T-helper 2 cell (primary cell): ENCODE results near the gene AATK.
"Not testable (repeated sequence)": the region's sequence is repeated elsewhere in the genome, so short reads cannot be mapped to it uniquely, and the experiment has no call there.

Experiments
- DNase-seq, 5 experiments: peaks; one replicate each; pipeline versions ENCODE4 v3.0.0 to v3.0.0-alpha.2; 2012 to 2022

The AATK gene

DNA sequence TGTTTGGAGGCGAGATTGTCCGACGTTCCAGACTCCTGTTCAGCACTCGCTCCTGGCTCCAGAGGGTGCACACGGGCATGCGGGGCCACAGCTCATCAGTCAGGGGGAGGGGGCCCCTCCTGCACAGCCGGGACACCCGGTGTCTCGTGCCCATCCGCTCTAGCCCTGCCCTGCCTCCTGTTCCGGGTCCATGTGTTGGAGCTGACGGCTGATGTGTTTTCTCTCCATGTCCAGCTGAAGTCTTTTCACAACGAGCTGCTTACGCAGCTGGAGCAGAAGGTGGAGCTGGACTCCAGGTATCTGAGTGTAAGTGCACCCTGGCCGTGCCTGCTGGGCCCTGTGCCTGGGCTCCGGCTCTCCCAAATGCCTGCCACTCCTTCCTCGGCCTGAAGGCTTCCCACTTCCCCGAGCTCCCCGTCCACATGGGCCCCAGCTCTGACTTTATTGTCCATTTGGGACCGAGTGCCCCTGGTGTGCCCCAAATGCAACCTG lies 80.6 kb downstream of the AATK start:
- DNase-seq = no peak

DNA sequence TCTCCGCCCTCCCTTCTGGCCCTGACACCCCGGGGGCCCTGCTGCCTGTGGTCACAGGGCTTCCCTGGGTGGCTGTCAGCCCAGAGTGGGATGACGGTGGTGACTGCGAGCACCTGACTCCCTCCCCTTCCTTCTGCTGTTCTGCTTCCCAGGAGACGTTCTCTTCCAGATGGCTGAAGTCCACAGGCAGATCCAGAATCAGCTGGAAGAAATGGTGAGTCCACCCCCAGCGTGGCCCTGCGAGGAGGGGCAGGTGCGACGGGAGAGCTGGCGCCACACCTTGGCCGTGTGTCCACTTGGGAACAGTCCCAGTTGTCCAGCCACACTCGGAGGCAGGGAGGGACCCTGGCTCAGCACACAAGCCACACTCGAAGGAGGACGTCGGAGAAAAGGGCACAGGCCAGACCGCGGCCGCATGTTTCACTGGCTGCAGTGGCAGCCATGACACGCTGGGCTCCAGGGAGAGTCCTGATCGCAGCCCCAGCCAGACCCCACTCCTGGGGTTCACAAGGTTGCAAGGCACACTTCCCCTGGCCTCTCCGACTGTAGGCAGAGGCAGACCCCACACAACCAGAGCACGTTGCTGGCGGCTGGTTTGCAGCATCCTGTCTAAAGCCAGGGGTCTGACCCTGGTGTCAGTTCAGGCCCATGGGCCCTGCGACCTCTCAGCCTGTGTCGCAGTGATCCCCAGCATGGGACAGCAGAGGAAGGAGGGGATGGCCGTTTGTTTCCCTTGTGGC lies 81.2 kb downstream of the AATK start:
- no peak for DNase-seq

DNA sequence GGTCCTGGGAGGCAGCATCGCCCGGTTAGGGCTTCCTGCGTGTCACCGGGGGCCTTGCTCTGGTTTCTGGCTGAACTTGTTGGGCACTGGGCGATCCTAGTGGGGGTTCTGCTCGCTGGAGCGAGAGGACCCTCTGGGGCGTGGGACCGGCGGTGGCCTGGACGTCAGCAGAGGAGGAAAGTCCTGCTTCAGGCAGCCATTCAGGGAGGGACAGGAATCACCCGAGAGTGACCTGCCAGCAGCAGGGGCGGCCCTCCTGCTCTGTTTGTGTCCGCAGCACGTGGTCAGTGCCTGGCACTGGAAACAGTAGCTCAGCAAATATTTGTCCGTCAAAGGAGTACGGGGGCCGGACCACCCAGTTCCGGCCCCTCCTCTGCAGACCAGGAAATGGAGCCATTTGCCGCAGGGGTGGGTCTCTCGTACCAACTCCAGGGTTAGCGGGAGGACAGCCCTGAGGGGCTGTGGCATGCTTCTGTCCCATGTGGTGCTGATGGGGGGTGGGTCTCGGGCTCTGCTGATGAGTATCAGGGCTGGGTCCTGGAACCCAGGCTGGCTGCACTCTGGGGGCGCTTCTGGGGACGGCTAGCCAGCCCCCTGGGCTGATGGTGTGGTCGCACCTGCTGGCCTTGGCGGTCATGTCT lies 82.8 kb downstream of the AATK start:
- DNase-seq = no peak

DNA sequence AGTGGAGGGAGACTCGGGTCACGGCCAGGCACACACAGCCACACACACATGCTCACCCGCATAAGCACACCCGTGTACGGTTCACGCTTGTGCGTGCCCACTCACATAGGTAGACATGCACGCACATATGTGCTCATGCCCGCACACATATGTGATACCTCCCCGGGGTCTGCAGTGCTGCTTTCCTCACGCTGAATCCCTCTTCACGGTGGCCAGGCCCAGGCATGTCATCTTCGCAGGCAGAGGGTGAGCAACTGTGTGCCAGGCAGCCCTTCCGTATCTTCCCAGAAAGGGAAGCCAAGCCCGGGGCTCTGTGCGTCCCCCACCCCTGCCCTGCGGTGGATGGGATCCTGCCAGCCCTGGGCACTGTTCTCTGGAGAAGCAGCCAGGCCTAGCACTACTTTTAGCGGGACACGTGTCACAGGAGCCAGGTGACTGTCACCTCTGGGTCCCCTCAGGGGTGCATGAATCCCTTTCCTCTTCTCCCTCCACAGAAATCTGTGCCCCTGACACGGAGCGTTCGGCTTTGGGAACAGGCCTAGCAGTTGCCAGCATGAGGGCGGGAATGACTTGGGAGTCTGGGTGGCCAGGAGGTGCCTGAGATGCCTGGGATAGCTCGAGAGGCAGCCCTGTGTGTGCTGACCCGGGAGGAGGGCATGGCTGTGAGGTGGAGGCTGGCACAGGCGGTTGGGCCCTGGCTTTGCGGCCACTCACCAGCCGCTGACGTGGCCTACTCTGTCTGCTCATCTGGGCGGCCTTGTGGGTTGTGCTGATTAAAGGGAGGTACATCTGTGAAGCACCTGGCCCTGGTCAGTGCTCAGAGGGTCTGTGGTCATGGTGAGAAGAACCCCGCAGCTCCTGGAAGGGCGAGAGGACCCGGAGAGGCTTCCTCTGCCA lies 83.6 kb downstream of the AATK start:
- DNase-seq = no peak

DNA sequence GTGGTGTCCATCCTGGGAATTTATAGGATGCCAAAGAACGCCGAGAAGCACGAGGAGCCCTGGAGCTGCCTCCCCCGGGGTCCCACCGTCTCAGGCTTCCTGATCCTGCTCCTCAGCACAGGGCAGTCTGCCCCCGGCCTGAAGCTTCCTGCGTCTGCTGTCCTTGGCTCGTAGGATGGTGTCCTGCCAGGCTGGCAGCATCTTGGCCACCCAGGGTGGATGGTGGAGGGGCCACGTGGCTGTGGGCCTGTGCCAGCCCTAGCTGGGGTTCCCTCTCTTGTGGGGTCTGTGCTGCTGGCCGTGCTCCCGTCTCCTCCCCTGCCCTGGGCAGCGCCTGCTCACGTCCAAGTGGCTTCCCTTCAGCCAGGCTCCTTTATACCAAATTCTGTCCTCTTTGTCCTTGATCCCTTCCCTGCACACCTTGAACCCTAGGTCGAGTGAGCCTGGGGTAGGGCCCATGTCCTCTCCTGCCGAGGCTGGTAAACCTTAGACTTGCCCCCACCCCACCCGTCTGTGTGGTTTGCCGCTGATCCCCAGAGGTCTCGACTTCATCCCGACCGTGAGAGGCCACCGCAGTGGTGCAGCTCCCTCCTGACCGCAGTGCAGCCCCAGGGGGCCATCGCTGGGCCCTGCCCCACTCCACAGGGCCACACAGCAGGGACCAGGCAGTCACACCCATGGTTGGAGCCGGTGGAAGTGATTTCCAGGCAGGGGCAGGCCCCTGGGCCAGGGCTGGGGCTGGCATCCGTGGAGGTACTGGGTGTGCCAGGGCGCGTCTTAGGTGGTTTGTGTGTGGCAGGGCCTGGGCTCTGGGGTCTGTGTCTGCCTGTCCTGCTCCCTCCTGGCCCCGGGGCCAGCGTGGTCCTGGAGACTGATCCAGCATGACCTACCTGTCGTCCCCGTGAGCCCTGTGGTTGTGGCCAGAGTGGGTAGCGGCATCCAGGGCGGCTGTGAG lies 84.5 kb downstream of the AATK start:
- DNase-seq = no peak

DNA sequence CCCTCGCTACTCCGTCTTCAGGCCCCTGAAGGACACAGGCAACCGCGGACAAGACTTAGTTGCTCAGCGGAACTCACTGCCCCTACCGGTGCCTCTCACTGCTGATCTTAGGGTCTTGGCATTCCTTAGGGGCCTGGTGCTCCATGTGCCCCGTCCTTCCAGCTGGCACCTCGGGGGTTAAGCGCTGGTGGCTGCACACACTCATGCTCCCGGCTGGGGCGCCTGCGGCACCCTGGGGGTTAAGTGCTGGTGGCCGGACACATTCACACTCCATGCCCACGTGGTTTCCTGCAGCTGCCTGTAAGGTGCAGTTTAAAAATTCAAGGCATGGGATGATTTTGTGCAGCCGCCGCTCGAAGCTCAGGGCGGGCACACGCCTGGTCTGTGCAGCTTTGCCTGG lies 86.0 kb downstream of the AATK start:
- no peak for DNase-seq

DNA sequence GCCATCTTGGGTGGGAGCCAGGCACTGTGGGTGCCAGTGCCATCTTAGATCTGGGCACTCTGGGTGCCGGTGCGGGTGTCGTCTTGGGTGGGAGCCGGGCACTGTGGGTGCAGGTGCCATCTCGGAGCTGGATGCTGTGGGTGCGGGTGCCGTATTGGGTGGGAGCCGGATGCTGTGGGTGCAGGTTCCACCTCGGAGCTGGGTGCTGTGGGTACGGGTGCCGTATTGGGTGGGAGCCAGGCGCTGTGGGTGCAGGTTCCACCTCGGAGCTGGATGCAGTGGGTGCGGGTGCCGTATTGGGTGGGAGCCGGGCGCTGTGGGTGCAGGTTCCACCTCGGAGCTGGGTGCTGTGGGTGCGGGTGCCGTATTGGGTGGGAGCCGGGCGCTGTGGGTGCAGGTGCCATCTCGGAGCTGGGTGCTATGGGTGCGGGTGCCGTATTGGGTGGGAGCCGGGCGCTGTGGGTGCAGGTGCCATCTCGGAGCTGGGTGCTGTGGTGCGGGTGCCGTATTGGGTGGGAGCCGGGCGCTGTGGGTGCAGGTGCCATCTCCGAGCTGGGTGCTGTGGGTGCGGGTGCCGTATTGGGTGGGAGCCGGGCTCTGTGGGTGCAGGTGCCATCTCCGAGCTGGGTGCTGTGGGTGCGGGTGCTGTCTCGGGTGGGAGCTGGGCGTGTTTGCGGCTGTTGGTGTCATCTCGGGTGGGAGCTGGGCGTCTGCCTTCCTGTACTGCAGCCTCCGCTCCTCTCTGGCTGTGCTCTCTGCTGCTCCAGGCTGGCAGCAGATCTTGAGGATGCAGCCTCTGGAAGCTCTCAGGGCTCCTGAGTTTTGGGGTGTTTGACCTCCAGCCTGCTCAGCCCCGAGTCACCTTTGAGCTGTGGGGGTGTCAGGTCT lies 87.8 kb downstream of the AATK start:
- not testable (repeated sequence) for DNase-seq

DNA sequence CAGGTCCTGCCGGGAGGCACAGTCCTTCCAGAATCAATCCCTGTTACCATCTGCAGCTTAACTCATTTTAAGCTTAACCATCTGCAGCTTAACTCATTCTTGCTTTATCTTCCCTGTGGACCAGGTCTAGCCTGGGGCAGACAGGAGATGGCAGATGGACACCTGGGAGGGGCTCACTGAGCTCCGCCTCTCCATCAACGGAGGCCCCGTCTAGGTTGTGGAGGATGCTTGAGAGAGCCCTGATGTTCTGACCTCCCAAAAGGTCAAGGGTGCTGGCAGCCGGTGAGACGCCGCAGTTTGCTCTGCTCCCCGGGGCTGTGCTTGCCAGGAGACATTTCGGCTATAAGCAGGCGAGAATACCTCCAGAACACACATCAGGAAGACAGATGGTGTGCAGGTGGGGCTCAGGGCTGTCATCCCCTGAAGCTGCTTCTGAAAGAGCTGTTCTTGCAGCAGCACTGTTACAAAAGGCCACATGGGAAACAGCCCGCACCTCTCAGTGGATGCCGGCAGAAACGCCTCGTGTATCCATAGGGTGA lies 89.8 kb downstream of the AATK start:
- DNase-seq = no peak

DNA sequence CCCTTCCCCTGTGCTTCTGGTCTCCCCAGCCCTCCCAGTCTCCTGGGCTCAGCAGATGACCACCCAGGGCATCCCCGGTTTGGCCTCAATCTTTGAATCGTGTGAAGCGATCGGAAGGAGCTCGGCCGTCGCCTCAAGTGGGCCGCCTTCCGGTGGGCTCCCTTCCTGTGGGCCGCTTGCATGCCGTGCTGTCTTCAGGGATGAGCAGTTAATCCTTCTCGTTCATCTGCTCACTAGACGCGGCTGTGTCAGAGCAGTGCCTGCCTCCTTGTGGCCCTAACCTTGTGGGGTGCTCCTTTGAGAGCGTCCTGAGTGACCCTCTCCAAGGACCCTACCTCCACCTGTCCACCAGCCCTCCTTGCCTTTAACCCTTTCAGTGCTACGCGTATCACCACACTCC lies 90.7 kb downstream of the AATK start:
- no peak for DNase-seq

DNA sequence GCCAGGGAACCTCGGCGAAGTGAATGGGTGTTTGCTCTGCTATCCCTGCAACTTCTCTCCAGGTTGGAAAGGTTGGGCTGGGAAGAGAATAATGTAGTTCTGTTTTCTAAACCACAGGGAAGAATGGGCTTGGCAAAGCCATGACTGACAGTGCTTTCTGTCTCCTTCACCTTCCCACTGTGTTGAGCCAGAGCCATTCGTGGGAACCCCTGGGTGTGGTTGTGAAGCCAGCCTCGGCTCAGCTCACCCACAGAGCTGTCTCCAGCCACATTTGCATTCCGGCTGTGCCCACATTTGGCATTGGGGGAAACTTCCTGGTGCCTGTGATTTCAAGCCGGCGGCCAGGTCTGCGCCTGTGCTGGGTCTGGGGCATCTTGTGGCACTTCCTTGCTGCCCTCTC lies 91.1 kb downstream of the AATK start:
- DNase-seq = no peak

DNA sequence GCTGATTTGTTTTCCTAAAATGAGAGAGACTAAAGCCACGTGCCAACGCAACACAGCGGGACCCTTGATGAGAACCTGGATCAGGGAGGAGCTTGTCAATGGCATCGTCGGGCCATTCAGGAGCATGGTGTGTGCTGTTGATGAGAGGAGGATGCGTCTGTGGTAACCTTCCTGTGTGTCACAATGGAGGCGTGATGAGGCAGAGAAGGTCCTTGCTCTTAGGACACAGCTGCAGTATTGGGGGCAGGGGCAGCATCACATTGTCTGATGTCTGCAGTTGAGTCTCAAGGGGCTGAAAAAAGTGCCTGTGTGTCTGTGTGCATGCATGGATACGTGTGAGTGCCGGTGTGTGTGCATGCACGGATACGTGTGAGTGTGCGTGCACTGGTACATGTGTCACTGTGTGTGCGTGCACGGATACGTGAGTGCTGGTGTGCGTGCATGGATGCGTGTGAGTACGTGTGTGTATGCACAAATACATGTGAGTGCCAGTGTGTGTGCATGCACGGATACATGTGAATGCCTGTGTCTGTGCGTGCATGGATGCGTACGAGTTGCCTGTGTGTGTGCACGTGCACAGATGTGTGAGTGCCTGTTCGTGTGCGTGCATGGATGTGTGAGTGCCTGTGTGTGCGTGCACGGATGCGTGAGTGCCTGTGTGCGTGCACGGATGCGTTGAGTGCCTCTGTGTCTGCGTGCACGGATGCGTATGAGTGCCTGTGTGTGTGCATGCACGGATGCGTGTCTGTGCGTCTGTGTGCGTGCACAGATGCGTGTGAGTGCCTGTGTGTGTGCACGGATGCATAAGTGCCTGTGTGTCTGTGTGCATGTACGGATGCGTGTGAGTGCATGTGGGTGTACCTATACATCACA lies 91.8 kb downstream of the AATK start:
- no peak for DNase-seq

DNA sequence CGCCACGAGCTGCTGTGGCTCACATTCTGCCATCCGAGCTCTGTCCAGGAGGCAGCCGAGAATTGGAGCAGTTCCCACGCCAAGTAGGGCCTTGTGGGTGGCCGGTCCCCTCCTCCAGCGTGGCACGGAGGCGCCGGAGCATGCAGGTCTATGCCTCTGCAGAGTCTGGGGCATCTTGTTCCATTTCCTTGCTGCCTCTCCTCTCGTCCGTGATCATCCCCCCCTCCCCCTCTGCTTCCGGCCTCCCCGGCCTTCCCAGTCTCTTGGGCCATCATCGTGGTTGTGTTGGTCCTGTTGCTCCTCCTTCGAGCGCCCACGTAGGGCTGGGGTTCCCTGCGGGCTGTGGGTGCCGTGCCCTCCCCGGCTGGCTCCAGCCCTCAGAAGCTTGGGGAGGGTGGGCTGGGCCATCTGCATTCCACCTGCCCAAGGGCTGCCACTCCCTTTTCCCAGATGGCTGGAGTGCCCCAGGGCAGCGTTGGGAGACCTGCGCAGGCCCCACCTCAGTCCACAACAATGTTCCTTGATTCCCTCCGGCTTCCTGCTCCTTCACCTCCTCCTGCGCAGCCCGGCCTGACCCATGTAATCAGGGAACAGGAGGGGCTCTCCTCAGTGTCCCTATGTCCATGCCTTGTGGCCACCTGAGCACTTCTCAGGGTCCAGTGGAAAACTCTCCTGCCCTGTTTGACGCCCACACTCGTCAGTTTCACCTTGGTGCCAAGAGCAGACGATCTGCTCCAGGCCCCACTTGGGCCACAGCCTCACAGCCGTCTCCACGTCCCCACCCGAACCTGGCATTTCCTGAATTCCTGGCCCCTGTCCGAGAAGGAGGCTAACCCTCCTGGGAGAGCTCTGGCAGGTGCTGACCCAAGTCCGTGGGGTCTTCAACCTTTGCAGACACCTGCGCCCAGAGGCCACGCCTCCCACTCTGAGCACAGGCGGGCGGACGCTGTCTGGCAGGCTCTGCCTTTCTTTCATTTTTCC lies 94.0 kb downstream of the AATK start:
- DNase-seq = no peak

DNA sequence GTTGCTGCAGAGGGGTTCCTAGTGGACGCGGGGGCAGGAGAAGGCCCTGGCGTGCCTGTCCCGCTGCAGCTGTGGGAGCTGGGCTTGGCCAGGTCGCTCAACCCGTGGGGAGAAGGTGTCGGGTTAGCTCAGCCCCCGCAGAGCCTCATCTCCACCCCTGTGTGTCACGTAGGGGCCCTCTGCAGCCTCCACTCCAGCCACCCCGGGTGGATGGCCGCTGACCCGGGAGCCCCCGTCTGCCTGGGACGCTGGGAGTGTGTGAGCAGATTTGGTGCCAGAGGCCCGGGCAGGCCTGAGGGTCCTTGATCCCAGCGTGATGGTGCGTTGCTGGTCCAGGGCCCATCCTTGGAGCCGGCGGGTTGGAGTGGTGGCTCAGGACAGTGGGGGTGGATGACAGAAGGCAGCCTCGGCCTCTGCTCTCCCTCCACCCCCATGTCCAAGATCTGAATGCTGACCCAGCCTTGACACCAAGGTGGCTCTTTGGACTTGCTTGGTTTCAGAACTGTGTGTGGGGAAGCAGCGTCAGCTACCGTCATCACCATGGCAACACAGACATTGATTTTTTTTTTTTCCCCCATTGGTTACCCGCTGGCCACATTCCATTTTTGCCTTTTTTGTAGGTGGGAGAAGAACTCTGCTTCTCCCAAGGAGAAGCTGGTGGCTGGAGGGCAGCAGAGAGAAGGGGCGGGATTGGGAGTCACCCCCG lies 95.3 kb downstream of the AATK start:
- DNase-seq = no peak

DNA sequence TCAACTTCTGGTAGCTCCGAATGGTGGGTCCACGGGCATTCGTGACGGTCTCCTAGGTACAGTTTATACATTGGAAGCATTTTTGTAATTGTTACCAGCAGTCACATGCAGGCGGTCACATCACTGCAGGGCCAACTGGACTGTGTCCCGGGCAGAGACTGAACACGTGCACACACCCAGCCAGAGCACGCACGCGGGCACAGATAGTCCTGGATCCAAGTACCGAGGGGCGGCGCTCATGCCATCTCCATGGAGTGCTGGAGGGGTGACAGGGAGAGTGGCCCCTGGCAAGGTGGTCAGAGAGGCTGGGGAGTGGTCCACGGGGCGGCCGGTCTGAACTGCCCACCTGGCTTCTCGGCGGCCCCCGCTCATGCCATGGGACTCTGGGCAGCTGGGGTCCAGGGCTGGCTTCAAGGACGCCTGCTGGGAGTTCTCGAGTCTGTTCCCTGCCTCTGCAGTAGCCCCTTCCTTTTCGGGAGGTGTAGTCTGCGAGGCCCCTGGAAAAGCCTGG lies 96.8 kb downstream of the AATK start:
- no peak for DNase-seq

DNA sequence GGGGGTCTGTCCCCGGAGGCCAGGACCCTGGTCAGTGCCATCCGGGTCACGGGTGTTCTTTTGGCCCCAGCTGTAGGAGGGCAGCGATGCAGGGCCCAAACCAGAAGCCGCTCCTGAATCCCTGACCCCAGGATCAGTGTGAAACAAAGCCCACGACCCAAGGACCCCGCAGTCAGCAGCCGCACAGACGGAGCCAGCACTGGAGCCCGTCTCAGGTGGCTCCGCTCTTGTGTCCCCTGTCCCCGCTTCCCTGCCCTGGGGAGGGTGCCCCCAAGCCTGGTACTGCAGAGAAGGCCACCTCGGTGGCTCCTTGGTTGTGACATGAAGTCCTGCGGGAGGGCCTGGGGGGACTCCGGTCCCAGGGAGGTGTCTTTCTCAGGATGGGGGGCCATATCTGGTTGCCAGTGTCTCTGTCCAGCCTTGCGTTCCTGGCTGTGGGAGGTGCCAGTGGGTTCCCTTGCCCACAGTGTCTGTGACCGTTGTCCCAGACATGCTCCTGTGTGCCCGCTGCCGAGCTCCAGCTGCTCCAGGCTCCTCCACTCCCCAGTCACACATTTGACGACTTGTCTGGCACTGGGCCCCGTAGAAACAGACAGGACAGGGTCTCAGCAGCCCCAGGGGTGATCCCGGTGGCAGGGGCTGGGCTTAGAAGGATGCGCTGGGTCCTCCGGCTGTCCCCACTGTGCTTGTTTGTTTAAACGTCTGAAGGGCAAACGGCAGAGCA lies 97.4 kb downstream of the AATK start:
- no peak for DNase-seq

DNA sequence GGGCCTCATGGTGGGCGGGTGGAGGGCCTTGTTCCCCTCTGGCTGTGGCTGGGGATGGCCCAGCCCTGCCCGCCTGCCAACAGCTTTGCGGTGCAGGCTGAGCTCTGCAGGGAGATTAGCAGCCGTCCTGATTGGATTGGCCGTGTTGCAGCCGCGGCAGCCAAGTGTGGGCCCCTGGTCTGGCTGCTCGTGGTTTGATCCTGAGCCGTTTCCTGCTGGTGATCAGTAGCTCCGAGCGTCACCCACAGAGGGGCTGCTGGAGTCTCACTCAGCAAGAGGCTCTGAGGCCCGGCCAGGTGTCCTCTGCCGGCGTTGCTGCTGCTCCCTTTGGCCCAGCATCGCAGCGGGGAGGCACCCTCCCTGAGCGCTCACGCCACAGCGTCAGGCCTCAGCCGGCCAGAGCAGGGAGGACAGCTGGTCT lies 98.6 kb downstream of the AATK start:
- no peak for DNase-seq
